Hematopoietic multipotent progenitor cell treated with erythropoietin and hydrocortisone succinate and interleukin-3 and kit ligand, for 6 days (in vitro differentiated cells): ENCODE results near the gene CLEC1B.
"Not testable (repeated sequence)": the region's sequence is repeated elsewhere in the genome, so short reads cannot be mapped to it uniquely, and the experiment has no call there.

ENCODE experiments used
- DNase-seq: peaks from one replicate; pipeline ENCODE4 v3.0.0-alpha.2; 2015

Gene CLEC1B

DNA sequence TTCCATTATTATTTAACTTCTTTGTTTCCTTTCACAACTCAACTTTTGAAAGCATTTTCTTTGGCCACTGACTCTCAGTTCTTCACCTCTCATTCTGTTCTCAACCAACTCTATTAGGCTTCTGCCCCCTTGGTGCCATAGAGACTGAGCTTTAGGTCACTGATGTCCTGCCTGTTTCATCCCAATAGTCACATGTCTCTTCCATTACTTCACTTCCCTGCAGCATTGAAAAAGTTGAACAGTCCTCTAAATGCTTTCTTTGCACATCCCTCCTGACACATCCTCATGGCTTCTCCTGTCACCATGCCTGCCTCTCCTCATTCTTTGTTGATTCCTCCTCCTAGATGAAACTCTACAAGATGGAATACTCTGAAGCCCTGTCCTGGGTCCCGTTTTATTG is 25.0 kb downstream of the CLEC1B start:
- no peak for DNase-seq

- DNase-seq: peak; percentile 66
These were observed 27.7 kb downstream of the CLEC1B start, which contains the start of gene CLEC12A for GRCh38 chr12:9971181-9971580. CLEC12A (plus strand) TSS chr12:9971409; CDS start chr12:9971597, 188 bp downstream.

DNA sequence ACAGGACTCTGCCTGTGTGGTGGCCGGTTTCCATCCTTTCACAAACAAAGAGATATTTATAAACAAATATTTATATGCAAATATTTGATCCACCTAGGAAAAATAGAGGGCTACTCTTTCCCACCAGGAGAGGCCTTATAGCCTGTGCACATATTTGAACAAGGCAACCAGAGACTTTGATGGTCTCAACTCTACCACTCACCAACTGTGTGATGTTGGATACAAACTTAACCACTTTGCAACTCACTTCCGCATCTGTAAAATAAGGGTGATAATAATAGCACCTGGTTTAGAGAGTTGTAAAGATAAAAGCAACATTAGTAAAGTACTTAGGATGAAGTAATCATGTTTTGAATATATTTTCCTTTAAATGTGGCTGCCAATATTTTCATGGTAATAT is 29.2 kb downstream of the CLEC1B start:
- DNase-seq: no peak

DNA sequence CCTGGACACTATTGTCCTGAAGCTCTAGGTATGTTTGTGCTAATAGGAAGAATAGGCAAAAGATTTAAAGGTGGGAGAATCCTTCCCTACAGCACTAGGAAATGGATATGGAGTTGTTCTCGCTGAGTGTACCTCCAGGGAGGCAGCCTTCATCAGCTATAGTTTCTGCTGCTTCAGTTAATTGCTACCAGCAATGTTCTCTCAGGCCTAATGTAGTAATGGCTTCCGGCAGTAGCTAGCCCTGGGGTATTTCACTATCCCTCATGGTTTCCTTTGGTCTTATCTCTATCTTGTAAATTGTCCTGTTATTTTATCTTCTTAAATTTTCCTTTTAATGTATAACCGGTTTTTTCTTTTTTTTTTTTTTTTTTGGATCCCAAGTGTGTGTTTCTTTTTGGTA is 37.0 kb downstream of the CLEC1B start:
- no peak for DNase-seq

GRCh38 chr12:9961106-9961505 is 37.8 kb downstream of the CLEC1B start:
- no peak for DNase-seq

GRCh38 chr12:9960590-9960989 is 38.3 kb downstream of the CLEC1B start:
- DNase-seq: no peak

- no peak for DNase-seq
These were observed 41.1 kb downstream of the CLEC1B start for GRCh38 chr12:9957834-9958233.

GRCh38 chr12:9952954-9953729 is 45.8 kb downstream of the CLEC1B start:
- not testable (repeated sequence) for DNase-seq

DNA sequence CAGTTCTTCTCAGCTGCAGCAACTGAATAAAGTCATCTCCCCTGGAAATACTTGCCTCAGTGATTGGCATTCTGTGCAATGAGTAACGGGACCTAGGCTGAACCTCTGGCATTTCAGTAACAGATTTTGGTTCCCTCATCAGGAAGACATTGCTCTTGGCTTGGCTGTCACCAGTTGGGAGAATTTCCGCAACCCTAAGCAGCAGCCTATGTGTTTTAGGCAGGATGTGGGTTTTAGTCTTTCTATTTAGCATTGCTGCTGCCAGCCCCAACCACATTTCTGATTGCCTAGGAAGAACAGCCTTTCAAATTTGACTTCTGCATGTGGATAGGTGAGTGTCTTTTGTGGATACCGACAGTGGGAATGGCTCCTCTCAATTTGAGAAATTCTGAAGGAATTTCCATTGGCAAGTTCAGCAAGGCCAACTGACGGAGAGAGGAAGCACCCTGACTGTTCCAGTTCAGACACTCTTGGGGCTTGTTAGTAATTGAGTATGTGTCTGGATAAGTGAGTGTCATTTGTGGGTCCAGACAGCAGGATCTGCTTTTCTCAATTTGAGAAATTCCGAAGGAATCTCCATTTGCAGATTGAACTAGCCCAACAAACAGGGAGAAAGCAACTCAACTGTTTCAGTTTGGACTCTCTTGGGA is 47.8 kb downstream of the CLEC1B start:
- peak; percentile 61 for DNase-seq

- no peak for DNase-seq
These were observed 50.2 kb downstream of the CLEC1B start for GRCh38 chr12:9948606-9949296.

DNA sequence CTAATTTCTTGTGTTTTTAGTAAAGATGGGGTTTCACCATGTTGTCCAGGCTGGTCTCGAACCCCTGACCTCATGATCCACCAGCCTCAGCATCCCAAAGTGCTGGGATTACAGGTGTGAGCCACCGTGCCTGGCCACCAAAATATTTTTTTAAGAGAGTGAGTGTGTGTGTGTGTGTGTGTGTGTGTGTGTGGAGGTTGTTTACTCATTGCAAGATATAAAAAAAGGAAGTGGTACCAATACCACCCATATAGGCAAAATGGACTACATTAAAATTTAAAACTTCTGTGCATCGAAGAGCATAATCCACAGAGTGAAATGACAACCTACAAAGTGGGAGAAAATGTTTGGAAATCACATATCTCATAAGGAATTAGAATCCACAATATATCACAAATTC is 51.2 kb downstream of the CLEC1B start:
- DNase-seq: no peak

- DNase-seq: no peak
These were observed 54.5 kb downstream of the CLEC1B start for GRCh38 chr12:9944391-9944790.

GRCh38 chr12:9943240-9943639 is 55.7 kb downstream of the CLEC1B start:
- peak; percentile 31 for DNase-seq
